Kidney epithelial cell (primary cell): Measurements from ENCODE around the gene RTN4R. TPM values are rescaled to one million over a fixed set of nuclear protein-coding genes. Genes with fewer than 3 reads are reported as not detected.

ENCODE experiments used
- DNase-seq: peaks from one replicate; pipeline ENCODE4 v3.0.0-alpha.2; 2010; ENCODE audit warnings: low read depth
- H3K27me3 ChIP-seq: 2 replicates; pipeline ENCODE4 v1.6.0; 2011; ENCODE audit warnings: low read length; ENCODE audit not compliant: control insufficient read depth, insufficient read depth
- H3K36me3 ChIP-seq: 2 replicates; pipeline ENCODE4 v1.5.1; 2011; ENCODE audit warnings: low read length; ENCODE audit not compliant: control insufficient read depth, insufficient read depth
- H3K4me3 ChIP-seq: 2 replicates; pipeline ENCODE4 v1.5.1; 2011; ENCODE audit warnings: low read depth, mild to moderate bottlenecking, control low read depth, low read length
- total RNA-seq: library from RNA; depleted of rRNA; stranded (reverse); fragments of >200 nt; gene quantifications from 2 replicates; pipeline ENCODE4 v1.2.3, GENCODE V29; 2015
- TF ChIP-seq, protein P1 (sequence below): IDR thresholded peaks from 2 replicates; pipeline ENCODE4 v1.5.1; 2011; ENCODE audit warnings: mild to moderate bottlenecking, moderate library complexity, low read length, control low read depth, inconsistent platforms; ENCODE audit not compliant: insufficient read depth, poor library complexity, severe bottlenecking

Gene RTN4R
- total RNA-seq, 1 donor from 2014 or later = 18.2 TPM

GRCh38 chr22:20221421-20222340, 46.4 kb downstream of the RTN4R start:
- no peak for DNase-seq
- H3K4me3 ChIP-seq = no peak overlapping the region
- H3K36me3 ChIP-seq = no peaks in the 10 kb centered on the region
- TF ChIP-seq, protein P1, sequence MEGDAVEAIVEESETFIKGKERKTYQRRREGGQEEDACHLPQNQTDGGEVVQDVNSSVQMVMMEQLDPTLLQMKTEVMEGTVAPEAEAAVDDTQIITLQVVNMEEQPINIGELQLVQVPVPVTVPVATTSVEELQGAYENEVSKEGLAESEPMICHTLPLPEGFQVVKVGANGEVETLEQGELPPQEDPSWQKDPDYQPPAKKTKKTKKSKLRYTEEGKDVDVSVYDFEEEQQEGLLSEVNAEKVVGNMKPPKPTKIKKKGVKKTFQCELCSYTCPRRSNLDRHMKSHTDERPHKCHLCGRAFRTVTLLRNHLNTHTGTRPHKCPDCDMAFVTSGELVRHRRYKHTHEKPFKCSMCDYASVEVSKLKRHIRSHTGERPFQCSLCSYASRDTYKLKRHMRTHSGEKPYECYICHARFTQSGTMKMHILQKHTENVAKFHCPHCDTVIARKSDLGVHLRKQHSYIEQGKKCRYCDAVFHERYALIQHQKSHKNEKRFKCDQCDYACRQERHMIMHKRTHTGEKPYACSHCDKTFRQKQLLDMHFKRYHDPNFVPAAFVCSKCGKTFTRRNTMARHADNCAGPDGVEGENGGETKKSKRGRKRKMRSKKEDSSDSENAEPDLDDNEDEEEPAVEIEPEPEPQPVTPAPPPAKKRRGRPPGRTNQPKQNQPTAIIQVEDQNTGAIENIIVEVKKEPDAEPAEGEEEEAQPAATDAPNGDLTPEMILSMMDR = no peak
- peaks cover 22% of the 10 kb centered on the region for H3K27me3 ChIP-seq

DNA sequence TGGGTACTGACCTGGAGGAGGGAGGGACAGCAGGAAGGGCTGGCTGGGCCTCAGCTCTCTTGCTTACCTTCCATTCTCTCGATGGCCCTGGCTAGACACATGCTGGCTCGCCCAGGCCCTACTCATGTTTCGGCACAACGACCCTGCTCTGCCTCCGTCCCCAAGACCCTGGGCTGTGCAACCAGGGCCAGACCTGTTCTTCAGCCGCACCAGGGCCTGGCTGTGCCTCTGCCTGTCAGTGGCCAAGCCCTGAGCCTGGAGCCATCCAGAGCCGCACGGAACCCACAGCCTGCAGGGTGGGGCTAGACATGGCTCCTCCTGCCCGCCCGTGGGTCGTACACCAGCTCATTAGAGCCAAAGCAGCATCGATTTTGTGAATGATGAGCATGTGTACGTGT, 47.5 kb downstream of the RTN4R start:
- Histone ChIP-seq H3K27me3 (peaks cover 20% of the 10 kb centered on the region), H3K4me3 (no peak overlapping the region), H3K36me3 (no peaks in the 10 kb centered on the region)
- TF ChIP-seq, protein P1 = no peak
- DNase-seq = no peak

GRCh38 chr22:20219667-20220628, 48.2 kb downstream of the RTN4R start:
- Histone ChIP-seq H3K27me3 (peaks cover 20% of the 10 kb centered on the region), H3K4me3 (no peak overlapping the region), H3K36me3 (no peaks in the 10 kb centered on the region)
- DNase-seq = no peak
- TF ChIP-seq, protein P1 = no peak

GRCh38 chr22:20218987-20219386, 49.1 kb downstream of the RTN4R start:
- Histone ChIP-seq H3K36me3 (no peaks in the 10 kb centered on the region), H3K4me3 (no peak overlapping the region), H3K27me3 (peaks cover 23% of the 10 kb centered on the region)
- TF ChIP-seq, protein P1 = no peak
- no peak for DNase-seq

- H3K4me3 ChIP-seq = no peak overlapping the region
- TF ChIP-seq, protein P1 = no peak
- no peaks in the 10 kb centered on the region for H3K36me3 ChIP-seq
- H3K27me3 ChIP-seq = peaks cover 24% of the 10 kb centered on the region
- DNase-seq = no peak
Observed at GRCh38 chr22:20218326-20218872, 49.7 kb downstream of the RTN4R start.
